ENCODE measurements around the gene GIN1. TPM values are rescaled to one million over a fixed set of nuclear protein-coding genes. Genes with fewer than 3 reads are reported as not detected.
"Not testable (repeated sequence)": the region's sequence is repeated elsewhere in the genome, so short reads cannot be mapped to it uniquely, and the experiment has no call there.

Gene GIN1
- total and polyA plus RNA-seq, 5 donors from 2014 or later, result 2.3 to 12.7 (median 9.1) TPM

GRCh38 chr5:103090791-103091190, 29.1 kb downstream of the GIN1 start:
- H3K36me3 Mint-ChIP-seq, result peaks cover 50% of the 10 kb centered on the region
- Histone ChIP-seq H3K27ac (ENCODE audit: insufficient read depth, low read length, poor library complexity, severe bottlenecking) (no peak overlapping the region), H3K36me3 (ENCODE audit: control insufficient read depth, insufficient read depth, low read length) (peaks cover 36% of the 10 kb centered on the region), H3K9me3 (ENCODE audit: control insufficient read depth in 2 of 2, low read length in 2 of 2) (peaks cover 7 to 8% of the 10 kb centered on the region in 2 experiments), H3K4me1 (ENCODE audit: control insufficient read depth, insufficient read depth, low read length, poor library complexity, severe bottlenecking) (no peaks in the 10 kb centered on the region), H3K4me3 (ENCODE audit: low read depth, low read length) (no peak overlapping the region), H3K27me3 (ENCODE audit: control insufficient read depth, insufficient read depth, low read length) (no peaks in the 10 kb centered on the region)
- DNase-seq (no peak), ATAC-seq (ENCODE audit: low read depth in 2 of 2) (no peak)
- H3K9me3 Mint-ChIP-seq, result peaks cover 0 to 9% (median 7%) of the 10 kb centered on the region in 7 donors
- no peaks in the 10 kb centered on the region for H3K27me3 Mint-ChIP-seq
- no peaks in the 10 kb centered on the region for H3K4me1 Mint-ChIP-seq
- no peak overlapping the region for H3K27ac Mint-ChIP-seq
- no peak overlapping the region for H3K4me3 Mint-ChIP-seq

GRCh38 chr5:103089272-103089671, 30.7 kb downstream of the GIN1 start:
- Mint-ChIP-seq H3K36me3 (peaks cover 56% of the 10 kb centered on the region), H3K27me3 (no peaks in the 10 kb centered on the region), H3K27ac (no peak overlapping the region), H3K4me1 (no peaks in the 10 kb centered on the region), H3K9me3 (peaks cover 2 to 15% (median 12%) of the 10 kb centered on the region in 7 donors), H3K4me3 (no peak overlapping the region)
- Histone ChIP-seq H3K27ac (ENCODE audit: insufficient read depth, low read length, poor library complexity, severe bottlenecking) (no peak overlapping the region), H3K27me3 (ENCODE audit: control insufficient read depth, insufficient read depth, low read length) (no peaks in the 10 kb centered on the region), H3K36me3 (ENCODE audit: control insufficient read depth, insufficient read depth, low read length) (peaks cover 36% of the 10 kb centered on the region), H3K9me3 (ENCODE audit: control insufficient read depth in 2 of 2, low read length in 2 of 2) (peaks cover 17 to 18% of the 10 kb centered on the region in 2 experiments), H3K4me3 (ENCODE audit: low read depth, low read length) (no peak overlapping the region), H3K4me1 (ENCODE audit: control insufficient read depth, insufficient read depth, low read length, poor library complexity, severe bottlenecking) (no peaks in the 10 kb centered on the region)
- no peak for ATAC-seq (ENCODE audit: low read depth in 2 of 2)
- no peak for DNase-seq

- Mint-ChIP-seq H3K27me3 (no peaks in the 10 kb centered on the region), H3K4me1 (no peaks in the 10 kb centered on the region), H3K36me3 (peaks cover 51% of the 10 kb centered on the region), H3K4me3 (no peak overlapping the region), H3K27ac (no peak overlapping the region), H3K9me3 (peaks cover 4 to 42% (median 22%) of the 10 kb centered on the region in 7 donors)
- H3K27ac ChIP-seq (ENCODE audit: insufficient read depth, low read length, poor library complexity, severe bottlenecking), result no peak overlapping the region
- H3K4me1 ChIP-seq (ENCODE audit: control insufficient read depth, insufficient read depth, low read length, poor library complexity, severe bottlenecking), result no peaks in the 10 kb centered on the region
- H3K4me3 ChIP-seq (ENCODE audit: low read depth, low read length), result no peak overlapping the region
- H3K27me3 ChIP-seq (ENCODE audit: control insufficient read depth, insufficient read depth, low read length), result no peaks in the 10 kb centered on the region
- H3K9me3 ChIP-seq (ENCODE audit: control insufficient read depth in 2 of 2, low read length in 2 of 2), result peaks cover 28 to 41% of the 10 kb centered on the region in 2 experiments
- H3K36me3 ChIP-seq (ENCODE audit: control insufficient read depth, insufficient read depth, low read length), result peaks cover 32% of the 10 kb centered on the region
- ATAC-seq (ENCODE audit: low read depth in 2 of 2), result no peak
- no peak for DNase-seq
Observed at GRCh38 chr5:103086547-103086946, 33.4 kb downstream of the GIN1 start.

- Mint-ChIP-seq H3K4me1 (no peaks in the 10 kb centered on the region), H3K27me3 (peaks cover 5% of the 10 kb centered on the region), H3K27ac (no peak overlapping the region), H3K4me3 (no peak overlapping the region), H3K9me3 (peaks cover 10 to 78% (median 34%) of the 10 kb centered on the region in 7 donors), H3K36me3 (peaks cover 11% of the 10 kb centered on the region)
- H3K27me3 ChIP-seq (ENCODE audit: control insufficient read depth, insufficient read depth, low read length), result no peaks in the 10 kb centered on the region
- ATAC-seq (ENCODE audit: low read depth in 2 of 2) (no peak), DNase-seq (no peak)
- peaks cover 49 to 60% of the 10 kb centered on the region in 2 experiments for H3K9me3 ChIP-seq (ENCODE audit: control insufficient read depth in 2 of 2, low read length in 2 of 2)
- H3K36me3 ChIP-seq (ENCODE audit: control insufficient read depth, insufficient read depth, low read length), result no peaks in the 10 kb centered on the region
- no peak overlapping the region for H3K4me3 ChIP-seq (ENCODE audit: low read depth, low read length)
- H3K4me1 ChIP-seq (ENCODE audit: control insufficient read depth, insufficient read depth, low read length, poor library complexity, severe bottlenecking), result no peaks in the 10 kb centered on the region
- no peak overlapping the region for H3K27ac ChIP-seq (ENCODE audit: insufficient read depth, low read length, poor library complexity, severe bottlenecking)
Observed at GRCh38 chr5:103079796-103080195, 40.1 kb downstream of the GIN1 start.

DNA sequence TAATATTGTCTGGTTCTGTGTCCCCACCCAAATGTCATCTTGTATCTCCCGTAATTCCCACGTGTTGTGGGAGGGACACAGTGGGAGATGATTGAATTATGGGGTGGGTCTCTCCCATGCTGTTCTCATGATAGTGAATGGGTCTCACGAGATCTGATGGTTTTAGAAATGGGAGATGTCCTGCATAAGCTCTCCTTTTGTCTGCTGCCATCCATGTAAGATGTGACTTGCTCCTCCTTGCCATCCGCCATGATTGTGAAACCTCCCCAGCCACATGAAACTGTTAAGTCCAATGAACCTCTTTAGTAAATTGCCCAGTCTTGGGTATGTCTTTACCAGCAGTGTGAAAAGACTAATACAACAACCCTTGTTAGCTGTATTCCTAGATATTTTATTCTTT, 44.5 kb downstream of the GIN1 start:
- H3K27me3 ChIP-seq (ENCODE audit: control insufficient read depth, insufficient read depth, low read length), result no peaks in the 10 kb centered on the region
- no peaks in the 10 kb centered on the region for H3K36me3 ChIP-seq (ENCODE audit: control insufficient read depth, insufficient read depth, low read length)
- H3K4me1 ChIP-seq (ENCODE audit: control insufficient read depth, insufficient read depth, low read length, poor library complexity, severe bottlenecking), result no peaks in the 10 kb centered on the region
- DNase-seq (no peak), ATAC-seq (ENCODE audit: low read depth in 2 of 2) (no peak)
- Mint-ChIP-seq H3K27me3 (peaks cover 14% of the 10 kb centered on the region), H3K27ac (no peak overlapping the region), H3K9me3 (peaks cover 8 to 61% (median 23%) of the 10 kb centered on the region in 7 donors), H3K36me3 (peaks cover 4% of the 10 kb centered on the region), H3K4me3 (peak overlapping the region in 1 of 4 donors; percentile 83), H3K4me1 (no peaks in the 10 kb centered on the region)
- no peak overlapping the region for H3K4me3 ChIP-seq (ENCODE audit: low read depth, low read length)
- H3K27ac ChIP-seq (ENCODE audit: insufficient read depth, low read length, poor library complexity, severe bottlenecking), result no peak overlapping the region
- peaks cover 19 to 46% of the 10 kb centered on the region in 2 experiments for H3K9me3 ChIP-seq (ENCODE audit: control insufficient read depth in 2 of 2, low read length in 2 of 2)

DNA sequence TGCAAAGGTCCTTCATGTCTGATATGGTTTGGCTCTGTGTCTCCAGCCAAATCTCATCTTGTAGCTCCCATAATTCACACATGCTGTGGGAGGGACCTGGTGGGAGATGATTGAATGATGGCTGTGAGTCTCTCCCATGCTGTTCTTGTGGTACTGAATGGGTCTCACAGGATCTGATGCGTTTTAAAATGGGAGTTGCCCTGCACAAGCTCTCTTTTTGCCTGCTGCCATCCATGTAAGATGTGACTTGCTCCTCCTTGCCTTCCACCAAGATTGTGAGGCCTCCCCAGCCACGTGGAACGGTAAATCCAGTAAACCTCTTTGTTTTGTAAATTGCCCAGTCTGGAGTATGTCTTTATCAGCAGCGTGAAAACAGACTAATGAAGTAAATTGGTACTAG, 46.4 kb downstream of the GIN1 start:
- Mint-ChIP-seq H3K27me3 (peaks cover 14% of the 10 kb centered on the region), H3K9me3 (peaks cover 4 to 51% (median 20%) of the 10 kb centered on the region in 7 donors)
- not testable (repeated sequence) for H3K36me3 Mint-ChIP-seq; H3K4me1 ChIP-seq (ENCODE audit: control insufficient read depth, insufficient read depth, low read length, poor library complexity, severe bottlenecking); H3K36me3 ChIP-seq (ENCODE audit: control insufficient read depth, insufficient read depth, low read length); H3K4me3 ChIP-seq (ENCODE audit: low read depth, low read length); DNase-seq; H3K4me1 Mint-ChIP-seq; H3K4me3 Mint-ChIP-seq; H3K27ac Mint-ChIP-seq; H3K27ac ChIP-seq (ENCODE audit: insufficient read depth, low read length, poor library complexity, severe bottlenecking); H3K27me3 ChIP-seq (ENCODE audit: control insufficient read depth, insufficient read depth, low read length); ATAC-seq (ENCODE audit: low read depth in 2 of 2)
- peaks cover 19 to 30% of the 10 kb centered on the region in 2 experiments for H3K9me3 ChIP-seq (ENCODE audit: control insufficient read depth in 2 of 2, low read length in 2 of 2)

- Histone ChIP-seq H3K36me3 (ENCODE audit: control insufficient read depth, insufficient read depth, low read length) (no peaks in the 10 kb centered on the region), H3K27me3 (ENCODE audit: control insufficient read depth, insufficient read depth, low read length) (no peaks in the 10 kb centered on the region), H3K27ac (ENCODE audit: insufficient read depth, low read length, poor library complexity, severe bottlenecking) (no peak overlapping the region), H3K4me3 (ENCODE audit: low read depth, low read length) (no peak overlapping the region), H3K4me1 (ENCODE audit: control insufficient read depth, insufficient read depth, low read length, poor library complexity, severe bottlenecking) (no peaks in the 10 kb centered on the region), H3K9me3 (ENCODE audit: control insufficient read depth in 2 of 2, low read length in 2 of 2) (no peaks in the 10 kb centered on the region)
- ATAC-seq (ENCODE audit: low read depth in 2 of 2), result no peak
- Mint-ChIP-seq H3K36me3 (no peaks in the 10 kb centered on the region), H3K4me1 (no peaks in the 10 kb centered on the region), H3K4me3 (no peak overlapping the region), H3K9me3 (peaks cover 0 to under 1% (median 0%) of the 10 kb centered on the region in 7 donors), H3K27me3 (peaks cover 16% of the 10 kb centered on the region), H3K27ac (no peak overlapping the region)
- no peak for DNase-seq
Observed at GRCh38 chr5:103066326-103066725, 53.6 kb downstream of the GIN1 start.

DNA sequence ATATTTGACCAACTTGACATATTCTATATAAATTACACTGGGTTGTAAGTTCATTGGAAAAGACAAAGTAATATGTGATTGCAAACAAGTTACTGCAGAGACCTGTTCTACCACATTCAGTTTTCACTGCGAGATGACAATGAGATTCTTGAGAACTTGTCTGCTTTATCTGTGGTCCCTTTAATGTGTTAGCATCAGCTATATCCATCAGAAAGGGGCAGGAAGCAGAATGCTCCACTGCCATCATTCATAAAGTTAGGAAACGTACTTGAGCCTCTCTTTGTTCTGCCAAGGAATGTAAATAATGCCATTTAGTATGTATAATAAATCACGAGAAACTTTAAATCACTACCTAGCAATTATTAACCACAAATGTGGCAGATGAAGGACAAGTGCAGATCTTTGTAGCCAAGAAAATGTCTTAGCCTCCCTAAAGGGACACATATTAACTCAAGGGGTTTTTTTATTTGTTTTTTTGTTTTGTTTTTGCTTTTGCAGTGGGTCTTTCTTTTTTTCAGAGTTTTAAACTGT, 59.4 kb downstream of the GIN1 start:
- H3K4me1 Mint-ChIP-seq, result no peaks in the 10 kb centered on the region
- H3K9me3 ChIP-seq (ENCODE audit: control insufficient read depth in 2 of 2, low read length in 2 of 2), result no peaks in the 10 kb centered on the region
- ATAC-seq (ENCODE audit: low read depth in 2 of 2) (no peak), DNase-seq (no peak)
- H3K9me3 Mint-ChIP-seq, result peaks cover 0 to 4% (median 0%) of the 10 kb centered on the region in 7 donors
- no peak overlapping the region for H3K27ac Mint-ChIP-seq
- no peaks in the 10 kb centered on the region for H3K4me1 ChIP-seq (ENCODE audit: control insufficient read depth, insufficient read depth, low read length, poor library complexity, severe bottlenecking)
- H3K36me3 Mint-ChIP-seq, result no peaks in the 10 kb centered on the region
- no peak overlapping the region for H3K4me3 Mint-ChIP-seq
- peaks cover 26% of the 10 kb centered on the region for H3K27me3 Mint-ChIP-seq
- no peak overlapping the region for H3K4me3 ChIP-seq (ENCODE audit: low read depth, low read length)
- H3K27ac ChIP-seq (ENCODE audit: insufficient read depth, low read length, poor library complexity, severe bottlenecking), result no peak overlapping the region
- no peaks in the 10 kb centered on the region for H3K36me3 ChIP-seq (ENCODE audit: control insufficient read depth, insufficient read depth, low read length)
- H3K27me3 ChIP-seq (ENCODE audit: control insufficient read depth, insufficient read depth, low read length), result peaks cover 1% of the 10 kb centered on the region
